Lower lobe of right lung (tissue), 2 donors: ENCODE results near the gene PRELP. TPM values are rescaled to one million over a fixed set of nuclear protein-coding genes. Genes with fewer than 3 reads are reported as not detected.

ENCODE experiments used
- ATAC-seq, 2 donors: fragments of 200-7000 bp; cut with Tn5 transposase; one replicate each; pipeline ENCODE4 v1.9.1; 2020 to 2022; ENCODE audit warnings: mild to moderate bottlenecking in 2 of 2, moderate library complexity in 2 of 2
- DNase-seq: peaks from one replicate; pipeline ENCODE4 v3.0.0-alpha.2; 2020
- H3K27ac ChIP-seq: fragments of 200-600 bp; one replicate; pipeline ENCODE4 v1.8.0; 2022
- H3K27me3 ChIP-seq: fragments of 200-600 bp; one replicate; pipeline ENCODE4 v1.8.0; 2022; ENCODE audit warnings: low read depth
- H3K36me3 ChIP-seq: fragments of 200-600 bp; one replicate; pipeline ENCODE4 v1.8.0; 2022; ENCODE audit warnings: mild to moderate bottlenecking
- H3K4me1 ChIP-seq: fragments of 200-600 bp; one replicate; pipeline ENCODE4 v1.8.0; 2022
- H3K4me3 ChIP-seq: fragments of 200-600 bp; one replicate; pipeline ENCODE4 v1.8.0; 2022; ENCODE audit warnings: mild to moderate bottlenecking
- H3K9me3 ChIP-seq: fragments of 200-600 bp; one replicate; pipeline ENCODE4 v1.8.0; 2022
- intact Hi-C: fragments of 100-400 bp; cut with DNase I; formaldehyde crosslinking; loops from one replicate; pipeline ENCODE4 v1.11.0; 2022
- total RNA-seq: library from RNA; stranded (reverse); fragmentation: NEBNext Ultra II Directional; extraction: Animal tissue kit (Norgen Biotek cat#: 25700); gene quantifications from one replicate; pipeline ENCODE4 v1.2.1, GENCODE V29; 2021
- TF ChIP-seq, protein P1 (sequence below): fragments of 200-600 bp; IDR thresholded peaks from one replicate; pipeline ENCODE4 v1.8.0; 2022; ENCODE audit warnings: antibody characterized with exemption, mild to moderate bottlenecking
- donor health status: DM: no; HTN: yes; CAD: no; lungs with severe emphysema.

Gene PRELP
- total RNA-seq, 1 donor from 2014 or later, result 47.5 TPM

- Histone ChIP-seq H3K27ac (no peak overlapping the region), H3K36me3 (no peaks in the 10 kb centered on the region), H3K9me3 (no peaks in the 10 kb centered on the region), H3K4me1 (peaks cover 7% of the 10 kb centered on the region), H3K4me3 (no peak overlapping the region), H3K27me3 (no peaks in the 10 kb centered on the region)
- no peak for ATAC-seq
- DNase-seq, result no peak
- intact Hi-C loops, result no loop called here
- TF ChIP-seq, protein P1, sequence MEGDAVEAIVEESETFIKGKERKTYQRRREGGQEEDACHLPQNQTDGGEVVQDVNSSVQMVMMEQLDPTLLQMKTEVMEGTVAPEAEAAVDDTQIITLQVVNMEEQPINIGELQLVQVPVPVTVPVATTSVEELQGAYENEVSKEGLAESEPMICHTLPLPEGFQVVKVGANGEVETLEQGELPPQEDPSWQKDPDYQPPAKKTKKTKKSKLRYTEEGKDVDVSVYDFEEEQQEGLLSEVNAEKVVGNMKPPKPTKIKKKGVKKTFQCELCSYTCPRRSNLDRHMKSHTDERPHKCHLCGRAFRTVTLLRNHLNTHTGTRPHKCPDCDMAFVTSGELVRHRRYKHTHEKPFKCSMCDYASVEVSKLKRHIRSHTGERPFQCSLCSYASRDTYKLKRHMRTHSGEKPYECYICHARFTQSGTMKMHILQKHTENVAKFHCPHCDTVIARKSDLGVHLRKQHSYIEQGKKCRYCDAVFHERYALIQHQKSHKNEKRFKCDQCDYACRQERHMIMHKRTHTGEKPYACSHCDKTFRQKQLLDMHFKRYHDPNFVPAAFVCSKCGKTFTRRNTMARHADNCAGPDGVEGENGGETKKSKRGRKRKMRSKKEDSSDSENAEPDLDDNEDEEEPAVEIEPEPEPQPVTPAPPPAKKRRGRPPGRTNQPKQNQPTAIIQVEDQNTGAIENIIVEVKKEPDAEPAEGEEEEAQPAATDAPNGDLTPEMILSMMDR, result no peak
Measured at GRCh38 chr1:203526572-203526971, 51.0 kb downstream of the PRELP start.

GRCh38 chr1:203527013-203527412 is 51.4 kb downstream of the PRELP start:
- no peak for ATAC-seq
- no peaks in the 10 kb centered on the region for H3K27me3 ChIP-seq
- intact Hi-C loops, result no loop called here
- no peak overlapping the region for H3K27ac ChIP-seq
- TF ChIP-seq, protein P1, result no peak
- no peaks in the 10 kb centered on the region for H3K36me3 ChIP-seq
- no peaks in the 10 kb centered on the region for H3K9me3 ChIP-seq
- H3K4me3 ChIP-seq, result no peak overlapping the region
- peaks cover 7% of the 10 kb centered on the region for H3K4me1 ChIP-seq
- no peak for DNase-seq

- intact Hi-C loops, result no loop called here
- DNase-seq, result no peak
- no peaks in the 10 kb centered on the region for H3K36me3 ChIP-seq
- no peaks in the 10 kb centered on the region for H3K9me3 ChIP-seq
- ATAC-seq, result no peak
- no peak overlapping the region for H3K27ac ChIP-seq
- H3K4me1 ChIP-seq, result peaks cover 7% of the 10 kb centered on the region
- H3K4me3 ChIP-seq, result no peak overlapping the region
- H3K27me3 ChIP-seq, result no peaks in the 10 kb centered on the region
- TF ChIP-seq, protein P1, result no peak
Measured at GRCh38 chr1:203528063-203528462, 52.5 kb downstream of the PRELP start.

GRCh38 chr1:203528976-203529835 is 53.6 kb downstream of the PRELP start:
- Histone ChIP-seq H3K36me3 (no peaks in the 10 kb centered on the region), H3K4me1 (no peaks in the 10 kb centered on the region), H3K27me3 (no peaks in the 10 kb centered on the region), H3K27ac (no peak overlapping the region), H3K9me3 (no peaks in the 10 kb centered on the region), H3K4me3 (no peak overlapping the region)
- no peak for ATAC-seq
- intact Hi-C loops, result no loop called here
- no peak for DNase-seq
- TF ChIP-seq, protein P1, result no peak

GRCh38 chr1:203531063-203531462 is 55.5 kb downstream of the PRELP start:
- ATAC-seq (no peak), DNase-seq (no peak)
- no peaks in the 10 kb centered on the region for H3K27me3 ChIP-seq
- H3K4me1 ChIP-seq, result peaks cover 7% of the 10 kb centered on the region
- no peak overlapping the region for H3K27ac ChIP-seq
- TF ChIP-seq, protein P1, result no peak
- no peaks in the 10 kb centered on the region for H3K9me3 ChIP-seq
- intact Hi-C loops, result no loop called here
- H3K36me3 ChIP-seq, result no peaks in the 10 kb centered on the region
- H3K4me3 ChIP-seq, result no peak overlapping the region
